GM12878 (cell line): ENCODE results near the gene FTH1. TPM values are rescaled to one million over a fixed set of nuclear protein-coding genes. Genes with fewer than 3 reads are reported as not detected.

Source experiments
- ATAC-seq: fragments of 200-7000 bp; cut with Tn5 transposase; 3 replicates; pipeline ENCODE4 v1.9.1; 2020; ENCODE audit warnings: mild to moderate bottlenecking, moderate library complexity
- BruUV-seq: library from RNA; stranded (reverse); fragments of 400-500 nt; replicated peaks from 2 replicates; lab custom pipeline; 2021; lab: Mats Ljungman, UMichigan
- CTCF ChIA-PET: fragments of 300-600 bp; sonication (Branson Sonifier 250); formaldehyde crosslinking; extraction: SDS; loops from one replicate; lab custom pipeline; 2021; ENCODE audit warnings: inconsistent platforms; lab: Yijun Ruan, JAX
- POLR2A ChIA-PET: fragments of 350-600 bp; formaldehyde crosslinking; extraction: SDS; loops from one replicate; lab custom pipeline; 2021; ENCODE audit warnings: inconsistent platforms; lab: Charles Lee
- RAD21 ChIA-PET: fragments of 300-600 bp; sonication (Branson Sonifier 250); formaldehyde crosslinking; loops from one replicate; lab custom pipeline; 2023; ENCODE audit warnings: antibody characterized with exemption; ENCODE audit not compliant: unreplicated experiment; lab: Charles Lee
- SMC1A ChIA-PET: fragments of 300-600 bp; sonication (Branson Sonifier 250); formaldehyde crosslinking; loops from one replicate; lab custom pipeline; 2023; ENCODE audit not compliant: unreplicated experiment, uncharacterized antibody; lab: Charles Lee
- DNase-seq: peaks from one replicate; pipeline ENCODE4 v3.0.0-alpha.2; 2011; ENCODE audit warnings: low read depth, low spot score
- FAIRE-seq: peaks from 3 replicates; lab custom pipeline; 2011; peaks lifted over from hg19 to GRCh38; lab: Jason Lieb, UNC
- H2AFZ ChIP-seq: 2 replicates; pipeline ENCODE4 v1.6.0; 2011; ENCODE audit warnings: low read depth, low read length, control low read depth; ENCODE audit not compliant: control insufficient read depth
- H3K27ac ChIP-seq: 2 replicates; pipeline ENCODE4 v1.5.1; 2011; ENCODE audit warnings: control low read depth; ENCODE audit not compliant: control insufficient read depth, insufficient read depth
- H3K27me3 ChIP-seq, 2 experiments: replicated peaks in 1 of 2; 2 replicates each; pipeline versions ENCODE4 v1.6.0 to v1.6.1; 2011; ENCODE audit warnings: low read length in 1 of 2; ENCODE audit not compliant: control insufficient read depth in 2 of 2, insufficient read depth in 2 of 2
- H3K36me3 ChIP-seq, 2 experiments: 2 replicates each; pipeline ENCODE4 v1.5.1; 2011; ENCODE audit warnings: low read length in 1 of 2; ENCODE audit not compliant: control insufficient read depth in 2 of 2, insufficient read depth in 2 of 2
- H3K4me1 ChIP-seq: 2 replicates; pipeline ENCODE4 v1.6.1; 2011; ENCODE audit warnings: mild to moderate bottlenecking, low read length, moderate library complexity, mixed read lengths; ENCODE audit not compliant: control insufficient read depth, insufficient read depth
- H3K4me2 ChIP-seq: 2 replicates; pipeline ENCODE4 v1.6.0; 2011; ENCODE audit warnings: control low read depth; ENCODE audit not compliant: control insufficient read depth, insufficient read depth
- H3K4me3 ChIP-seq: fragments of 200-600 bp; sonication (generic); 2 replicates; pipeline ENCODE4 v1.5.1; 2016
- H3K79me2 ChIP-seq: 2 replicates; pipeline ENCODE4 v1.6.0; 2011; ENCODE audit warnings: low read length; ENCODE audit not compliant: control insufficient read depth, insufficient read depth
- H3K9ac ChIP-seq: 2 replicates; pipeline ENCODE4 v1.8.0; 2011; ENCODE audit warnings: low read length, control low read depth, mixed read lengths; ENCODE audit not compliant: control insufficient read depth, insufficient read depth
- H3K9me3 ChIP-seq: replicated peaks from 3 replicates; pipeline ENCODE4 v1.5.1; 2011; ENCODE audit warnings: mild to moderate bottlenecking, low read length; ENCODE audit not compliant: control insufficient read depth, insufficient read depth
- H4K20me1 ChIP-seq: 2 replicates; pipeline ENCODE4 v1.6.0; 2011; ENCODE audit not compliant: control insufficient read depth, insufficient read depth
- FOS ChIP-seq: IDR thresholded peaks from 3 replicates; pipeline ENCODE4 v1.6.1; 2011; ENCODE audit warnings: borderline replicate concordance; ENCODE audit not compliant: insufficient read length; ENCODE audit errors: extremely low read depth
- GABPA ChIP-seq: IDR thresholded peaks from 2 replicates; pipeline ENCODE4 v1.6.1; 2014; ENCODE audit warnings: antibody characterized with exemption, low read depth, mild to moderate bottlenecking, inconsistent platforms
- HDAC6 ChIP-seq: fragments of 200-600 bp; sonication (generic); IDR thresholded peaks from one replicate; pipeline ENCODE4 v1.8.0; 2017; ENCODE audit warnings: antibody characterized with exemption; ENCODE audit not compliant: unreplicated experiment
- IRF5 ChIP-seq: fragments of 450-650 bp; IDR thresholded peaks from 2 replicates; pipeline ENCODE4 v1.6.1; 2017; ENCODE audit warnings: borderline replicate concordance
- MTA3 ChIP-seq: IDR thresholded peaks from 2 replicates; pipeline ENCODE4 v1.6.1; 2012; ENCODE audit warnings: low read length, inconsistent platforms, borderline replicate concordance
- PAX8 ChIP-seq: fragments of 450-650 bp; IDR thresholded peaks from 2 replicates; pipeline ENCODE4 v1.6.1; 2017; ENCODE audit warnings: mild to moderate bottlenecking, moderate library complexity
- RUNX3 ChIP-seq: IDR thresholded peaks from 2 replicates; pipeline ENCODE4 v1.6.1; 2012; ENCODE audit warnings: low read length, inconsistent platforms
- SRF ChIP-seq, 2 experiments: IDR thresholded peaks; 2 replicates each; pipeline ENCODE4 v1.6.1; 2011; ENCODE audit warnings: low read depth in 2 of 2, low read length in 2 of 2, mild to moderate bottlenecking in 1 of 2, moderate library complexity in 1 of 2
- TCF7 ChIP-seq: IDR thresholded peaks from 2 replicates; pipeline ENCODE4 v1.6.1; 2014; ENCODE audit warnings: antibody characterized with exemption, borderline replicate concordance
- ZBTB40 ChIP-seq: fragments of 450-650 bp; IDR thresholded peaks from 2 replicates; pipeline ENCODE4 v1.6.1; 2016; ENCODE audit warnings: mild to moderate bottlenecking, moderate library complexity, borderline replicate concordance
- WGBS: methylation state at CpG from one replicate; pipeline ENCODE4 v1.1.6; 2016; ENCODE audit warnings: low lambda C conversion rate; ENCODE audit not compliant: insufficient replicate concordance, insufficient coverage; ENCODE audit errors: missing lambda C conversion rate; 5-methylcytosine and 5-hydroxymethylcytosine counted together
- in situ Hi-C: fragments of 300-500 bp; cut with MboI; formaldehyde crosslinking; loops from 9 replicates; pipeline ENCODE4 v1.14.3; 2018; ENCODE audit warnings: mixed read lengths
- intact Hi-C: fragments of 100-400 bp; cut with micrococcal nuclease; formaldehyde crosslinking; loops from one replicate; pipeline ENCODE4 v1.14.2; 2022; ENCODE audit not compliant: unreplicated experiment
- polyA plus RNA-seq, 11 experiments: library from polyadenylated mRNA; depleted of rRNA in 4 of 11; unstranded in 6 of 11; stranded (reverse) in 5 of 11; fragments of >200 nt; fragmentation: Nextera tagmentation in 4 of 11; fragmentation: Illumina TruSeq in 1 of 11; extraction: Ambion mirVana in 4 of 11; extraction: Trizol in 1 of 11; gene quantifications; 1 replicate in 1 of 11; 2 replicates in 10 of 11; pipeline versions ENCODE4 v1.2.1 to v1.2.3, GENCODE V29; 2011 to 2016; ENCODE audit warnings: inconsistent platforms in 2 of 11, missing spikeins in 2 of 11, low read depth in 1 of 11
- small RNA-seq: library from RNA; depleted of rRNA; stranded (forward); fragments of <200 nt; gene quantifications from one replicate; pipeline ENCODE3, GENCODE V24; 2014
- total RNA-seq, 4 experiments: library from RNA; depleted of rRNA in 3 of 4; stranded (reverse); fragments of >200 nt in 3 of 4; fragmentation: Illumina TruSeq in 1 of 4; extraction: Trizol in 1 of 4; gene quantifications; 2 replicates each; pipeline versions ENCODE4 v1.2.1 to v1.2.3, GENCODE V29; 2013 to 2021

FTH1 gene
- total and polyA plus RNA-seq, 10 of the 15 experiments (the other 5 are each of a cell fraction or from before 2014, with no cell fraction given), result 289 to 4,154 (median 960) TPM

- SMC1A ChIA-PET, result no interaction called here
- ATAC-seq (no peak), DNase-seq (no peak), FAIRE-seq (no peak)
- Histone ChIP-seq H3K4me3 (no peak overlapping the region), H2AFZ (no peak overlapping the region), H3K79me2 (no peaks in the 10 kb centered on the region), H3K4me2 (no peak overlapping the region), H3K4me1 (no peaks in the 10 kb centered on the region), H3K27ac (no peak overlapping the region), H4K20me1 (no peaks in the 10 kb centered on the region), H3K9me3 (no peaks in the 10 kb centered on the region), H3K36me3 (no peaks in the 10 kb centered on the region), H3K27me3 (peaks cover 6 to 8% of the 10 kb centered on the region in 2 experiments; a peak in 3 of 4 replicates), H3K9ac (no peak overlapping the region)
- WGBS, result 31% methylated on average over 7 of the region's 7 CpGs
- intact Hi-C loops (no loop called here), in situ Hi-C loops (no loop called here)
- TF ChIP-seq RUNX3 (no peak), GABPA (no peak), TCF7 (no peak), FOS (no peak), SRF (IDR thresholded peaks at IDR 0.05; ENCODE audit: low read depth in 2 of 2, low read length in 2 of 2) (no peak), ZBTB40 (no peak), PAX8 (no peak), IRF5 (no peak), HDAC6 (no peak), MTA3 (no peak)
- no TSS peak for BruUV-seq
- CTCF ChIA-PET, result interaction anchor here (1.4 kb wide), 1 partner anchor 167 kb away, joined by 5 read pairs; no protein-coding TSS in a partner anchor
- RAD21 ChIA-PET, result interaction anchor here (1.7 kb wide), 1 partner anchor 167 kb away, joined by 5 read pairs; no protein-coding TSS in a partner anchor
- POLR2A ChIA-PET, result no interaction called here
Observed at GRCh38 chr11:61914471-61915171, 52.8 kb downstream of the FTH1 start.

Small RNA genes within 50 kb of the gene (small RNA-seq; reads per million reads assigned to genes)
- gene RNU6-1243P, result not detected

Other genes starting within 250 kb of the FTH1 start
Only the 7 nearest of the 11 such genes appear.
- gene FEN1, start 174.7 kb downstream of the FTH1 start, total RNA-seq (2014; rRNA removed), result 136 TPM in 2 replicates
- 117 and 135 TPM in 2 replicates for gene FEN1, start 174.7 kb downstream of the FTH1 start, total RNA-seq (2014; rRNA removed; fragmentation: Illumina TruSeq; extraction: Trizol)
- 127 and 129 TPM in 2 replicates for gene FEN1, start 174.7 kb downstream of the FTH1 start, total RNA-seq (2021)
- 94.3 and 94.4 TPM in 2 replicates for gene FEN1, start 174.7 kb downstream of the FTH1 start, polyA plus RNA-seq (2011; rRNA removed)
- gene FEN1, start 174.7 kb downstream of the FTH1 start, polyA plus RNA-seq (2014; fragmentation: Illumina TruSeq; extraction: Trizol), result 92.7 and 120 TPM in 2 replicates
- 10 to 100 TPM; 54.8 to 99.9 TPM for gene FEN1, start 174.7 kb downstream of the FTH1 start, polyA plus RNA-seq (2014; fragmentation: Nextera tagmentation; extraction: Ambion mirVana)
- 110 and 130 TPM in 2 replicates for gene FEN1, start 174.7 kb downstream of the FTH1 start, polyA plus RNA-seq (2014; rRNA removed)
- gene FEN1, start 174.7 kb downstream of the FTH1 start, polyA plus RNA-seq (2016; fragmentation: Nextera tagmentation; extraction: Ambion mirVana), result 100 to 1,000 TPM; 281 to 282 TPM
- gene FADS1, start 150.6 kb downstream of the FTH1 start, total RNA-seq (2014; rRNA removed), result 38.9 and 44.1 TPM in 2 replicates
- gene FADS1, start 150.6 kb downstream of the FTH1 start, total RNA-seq (2014; rRNA removed; fragmentation: Illumina TruSeq; extraction: Trizol), result 37.5 and 42.3 TPM in 2 replicates
- gene FADS1, start 150.6 kb downstream of the FTH1 start, total RNA-seq (2021), result 45.5 and 49.2 TPM in 2 replicates
- 69.1 and 73.9 TPM in 2 replicates for gene FADS1, start 150.6 kb downstream of the FTH1 start, polyA plus RNA-seq (2011; rRNA removed)
- gene FADS1, start 150.6 kb downstream of the FTH1 start, polyA plus RNA-seq (2014; fragmentation: Illumina TruSeq; extraction: Trizol), result 39.1 and 47.2 TPM in 2 replicates
- gene FADS1, start 150.6 kb downstream of the FTH1 start, polyA plus RNA-seq (2014; fragmentation: Nextera tagmentation; extraction: Ambion mirVana), result 10 to 100 TPM in 1 of 2 experiments, 1 to 10 TPM in 1; 8.8 to 14.6 TPM
- 32.7 and 34.6 TPM in 2 replicates for gene FADS1, start 150.6 kb downstream of the FTH1 start, polyA plus RNA-seq (2014; rRNA removed)
- 10 to 100 TPM; 47.7 to 49.5 TPM for gene FADS1, start 150.6 kb downstream of the FTH1 start, polyA plus RNA-seq (2016; fragmentation: Nextera tagmentation; extraction: Ambion mirVana)
- 156 and 158 TPM in 2 replicates for gene FADS2, start 139.3 kb downstream of the FTH1 start, total RNA-seq (2014; rRNA removed)
- 142 and 152 TPM in 2 replicates for gene FADS2, start 139.3 kb downstream of the FTH1 start, total RNA-seq (2014; rRNA removed; fragmentation: Illumina TruSeq; extraction: Trizol)
- gene FADS2, start 139.3 kb downstream of the FTH1 start, total RNA-seq (2021), result 294 and 315 TPM in 2 replicates
- gene FADS2, start 139.3 kb downstream of the FTH1 start, polyA plus RNA-seq (2011; rRNA removed), result 165 and 313 TPM in 2 replicates
- 312 and 333 TPM in 2 replicates for gene FADS2, start 139.3 kb downstream of the FTH1 start, polyA plus RNA-seq (2014; fragmentation: Illumina TruSeq; extraction: Trizol)
- gene FADS2, start 139.3 kb downstream of the FTH1 start, polyA plus RNA-seq (2014; fragmentation: Nextera tagmentation; extraction: Ambion mirVana), result 1 to 10 TPM; 3.3 to 6.4 TPM
- gene FADS2, start 139.3 kb downstream of the FTH1 start, polyA plus RNA-seq (2014; rRNA removed), result 188 and 204 TPM in 2 replicates
- gene FADS2, start 139.3 kb downstream of the FTH1 start, polyA plus RNA-seq (2016; fragmentation: Nextera tagmentation; extraction: Ambion mirVana), result 10 to 100 TPM; 92.1 to 92.7 TPM
- 7.2 and 9.3 TPM in 2 replicates for gene FADS3, start 76.1 kb downstream of the FTH1 start, total RNA-seq (2014; rRNA removed)
- gene FADS3, start 76.1 kb downstream of the FTH1 start, total RNA-seq (2014; rRNA removed; fragmentation: Illumina TruSeq; extraction: Trizol), result 2.3 and 3.2 TPM in 2 replicates
- gene FADS3, start 76.1 kb downstream of the FTH1 start, total RNA-seq (2021), result 5.7 and 7.7 TPM in 2 replicates
- gene FADS3, start 76.1 kb downstream of the FTH1 start, polyA plus RNA-seq (2011; rRNA removed), result 3.9 and 7.5 TPM in 2 replicates
- 2.3 and 4.2 TPM in 2 replicates for gene FADS3, start 76.1 kb downstream of the FTH1 start, polyA plus RNA-seq (2014; fragmentation: Illumina TruSeq; extraction: Trizol)
- under 1 TPM; 0.23 to 0.44 TPM for gene FADS3, start 76.1 kb downstream of the FTH1 start, polyA plus RNA-seq (2014; fragmentation: Nextera tagmentation; extraction: Ambion mirVana)
- 6.8 and 8.1 TPM in 2 replicates for gene FADS3, start 76.1 kb downstream of the FTH1 start, polyA plus RNA-seq (2014; rRNA removed)
- 1 to 10 TPM; 1.4 to 4.2 TPM for gene FADS3, start 76.1 kb downstream of the FTH1 start, polyA plus RNA-seq (2016; fragmentation: Nextera tagmentation; extraction: Ambion mirVana)
- not detected in 2 replicates for gene RAB3IL1, start 50.1 kb downstream of the FTH1 start, total RNA-seq (2014; rRNA removed)
- not detected in 2 replicates for gene RAB3IL1, start 50.1 kb downstream of the FTH1 start, total RNA-seq (2014; rRNA removed; fragmentation: Illumina TruSeq; extraction: Trizol)
- gene RAB3IL1, start 50.1 kb downstream of the FTH1 start, total RNA-seq (2021), result 0.11 TPM in 1 of 2 replicates, not detected in the other
- not detected in 2 replicates for gene RAB3IL1, start 50.1 kb downstream of the FTH1 start, polyA plus RNA-seq (2011; rRNA removed)
- not detected in 2 replicates for gene RAB3IL1, start 50.1 kb downstream of the FTH1 start, polyA plus RNA-seq (2014; fragmentation: Illumina TruSeq; extraction: Trizol)
- not detected for gene RAB3IL1, start 50.1 kb downstream of the FTH1 start, polyA plus RNA-seq (2014; fragmentation: Nextera tagmentation; extraction: Ambion mirVana)
- gene RAB3IL1, start 50.1 kb downstream of the FTH1 start, polyA plus RNA-seq (2014; rRNA removed), result 0.04 TPM in 1 of 2 replicates, not detected in the other
- not detected for gene RAB3IL1, start 50.1 kb downstream of the FTH1 start, polyA plus RNA-seq (2016; fragmentation: Nextera tagmentation; extraction: Ambion mirVana)
- 0.06 TPM in 1 of 2 replicates, not detected in the other for gene BEST1, start 17.3 kb downstream of the FTH1 start, total RNA-seq (2014; rRNA removed)
- gene BEST1, start 17.3 kb downstream of the FTH1 start, total RNA-seq (2014; rRNA removed; fragmentation: Illumina TruSeq; extraction: Trizol), result 0.05 TPM in 1 of 2 replicates, not detected in the other
- 0.08 and 0.13 TPM in 2 replicates for gene BEST1, start 17.3 kb downstream of the FTH1 start, total RNA-seq (2021)
- 0.12 and 0.15 TPM in 2 replicates for gene BEST1, start 17.3 kb downstream of the FTH1 start, polyA plus RNA-seq (2011; rRNA removed)
- gene BEST1, start 17.3 kb downstream of the FTH1 start, polyA plus RNA-seq (2014; fragmentation: Illumina TruSeq; extraction: Trizol), result 0.03 and 0.25 TPM in 2 replicates
- gene BEST1, start 17.3 kb downstream of the FTH1 start, polyA plus RNA-seq (2014; fragmentation: Nextera tagmentation; extraction: Ambion mirVana), result under 1 TPM; 0.34 to 0.44 TPM
- gene BEST1, start 17.3 kb downstream of the FTH1 start, polyA plus RNA-seq (2014; rRNA removed), result 0.05 TPM in 1 of 2 replicates, not detected in the other
- 1 to 10 TPM; 2.4 to 3.4 TPM for gene BEST1, start 17.3 kb downstream of the FTH1 start, polyA plus RNA-seq (2016; fragmentation: Nextera tagmentation; extraction: Ambion mirVana)
- 47.3 and 55.6 TPM in 2 replicates for gene INCENP, start 156.4 kb upstream of the FTH1 start, total RNA-seq (2014; rRNA removed)
- 24.7 and 25.7 TPM in 2 replicates for gene INCENP, start 156.4 kb upstream of the FTH1 start, total RNA-seq (2014; rRNA removed; fragmentation: Illumina TruSeq; extraction: Trizol)
- gene INCENP, start 156.4 kb upstream of the FTH1 start, total RNA-seq (2021), result 88.1 and 96.8 TPM in 2 replicates
- gene INCENP, start 156.4 kb upstream of the FTH1 start, polyA plus RNA-seq (2011; rRNA removed), result 17.1 and 32.3 TPM in 2 replicates
- gene INCENP, start 156.4 kb upstream of the FTH1 start, polyA plus RNA-seq (2014; fragmentation: Illumina TruSeq; extraction: Trizol), result 20.9 and 33.8 TPM in 2 replicates
- gene INCENP, start 156.4 kb upstream of the FTH1 start, polyA plus RNA-seq (2014; fragmentation: Nextera tagmentation; extraction: Ambion mirVana), result 1 to 10 TPM; 1.4 to 3.7 TPM
- gene INCENP, start 156.4 kb upstream of the FTH1 start, polyA plus RNA-seq (2014; rRNA removed), result 51.9 and 52.7 TPM in 2 replicates
- 10 to 100 TPM; 16.3 to 19.5 TPM for gene INCENP, start 156.4 kb upstream of the FTH1 start, polyA plus RNA-seq (2016; fragmentation: Nextera tagmentation; extraction: Ambion mirVana)